ENCODE results near the gene RAB36.

DNA sequence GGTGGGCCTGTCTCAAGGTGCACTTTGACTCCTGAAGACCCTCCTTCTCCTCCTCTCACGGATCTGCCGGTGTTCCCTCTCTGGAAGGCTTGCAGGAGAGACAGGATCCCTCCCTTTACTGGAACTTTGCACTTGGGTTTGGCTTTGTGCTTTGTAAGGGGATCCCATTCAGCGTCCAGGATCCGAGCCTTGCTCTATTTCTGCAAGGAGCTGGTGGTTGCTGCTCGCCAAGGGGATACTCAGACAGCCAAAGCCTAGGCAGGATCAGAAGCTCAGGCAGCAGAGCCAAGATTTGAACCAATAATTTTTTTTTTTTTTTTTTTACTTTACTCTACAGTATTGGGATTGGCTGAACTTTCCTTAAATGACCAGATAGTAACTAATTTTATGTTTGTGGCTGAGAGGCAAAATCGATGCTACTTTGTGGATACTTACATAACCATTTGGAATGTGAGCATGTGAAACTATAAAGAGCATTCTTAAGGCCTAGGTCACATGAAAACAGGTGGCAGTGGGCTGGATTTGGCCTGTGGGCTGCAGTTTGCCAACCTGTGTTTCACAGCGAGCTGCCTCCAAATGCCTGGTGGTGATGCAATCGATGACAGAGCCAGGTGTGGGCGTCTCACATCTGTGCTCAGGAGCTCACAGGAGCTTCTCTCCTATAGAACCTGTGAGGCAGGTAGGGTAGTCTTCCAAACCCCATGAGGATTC lies 60.2 kb downstream of the RAB36 start:
- no peak for TF ChIP-seq L3MBTL2 (conservative IDR thresholded peaks at IDR 0.05)
- no peak for TF ChIP-seq LEF1 (IDR thresholded peaks at IDR 0.05; ENCODE audit: borderline replicate concordance)
- no peak for TF ChIP-seq FOXK2 (IDR thresholded peaks at IDR 0.05)
- no peak for TF ChIP-seq SP1 (IDR thresholded peaks at IDR 0.05)
- TF ChIP-seq ELF4 (IDR thresholded peaks at IDR 0.05) = no peak
- no peak for TF ChIP-seq TARDBP (IDR thresholded peaks at IDR 0.05)
- no peak for TF ChIP-seq NFRKB (IDR thresholded peaks at IDR 0.05)
- no peak for TF ChIP-seq ZNF384 (IDR thresholded peaks at IDR 0.05)
- no peak for TF ChIP-seq CTBP1 (IDR thresholded peaks at IDR 0.05; ENCODE audit: borderline replicate concordance)
- no peak for TF ChIP-seq ARNT (IDR thresholded peaks at IDR 0.05)
- no peak for TF ChIP-seq FOXM1 (IDR thresholded peaks at IDR 0.05; ENCODE audit: borderline replicate concordance)
- no peak for TF ChIP-seq FOXA1 (IDR thresholded peaks at IDR 0.05)
